K562 (cell line): ENCODE results near the gene TBL2.

Source experiments
- BCOR ChIP-seq: fragments of 450-650 bp; IDR thresholded peaks from 2 replicates; pipeline ENCODE4 v1.6.1; 2016
- CREB1 ChIP-seq, 2 experiments: sonication (generic) in 1 of 2; formaldehyde crosslinking in 1 of 2; IDR thresholded peaks; 2 replicates each; pipeline versions ENCODE4 v1.6.1 to v1.8.0; 2012 to 2022; ENCODE audit warnings: inconsistent platforms in 1 of 2, mild to moderate bottlenecking in 1 of 2, missing genetic modification reagents in 1 of 2, moderate library complexity in 1 of 2
- GABPB2 ChIP-seq: fragments of 250-450 bp; sonication (Bioruptor Pico); conservative IDR thresholded peaks from 2 replicates; pipeline ENCODE4 v1.5.1; 2021; ENCODE audit warnings: mild to moderate bottlenecking
- JUNB ChIP-seq: fragments of 450-650 bp; formaldehyde crosslinking; conservative IDR thresholded peaks from 2 replicates; pipeline ENCODE4 v1.4.0; 2020; ENCODE audit warnings: mild to moderate bottlenecking
- POLR2A ChIP-seq: fragments of 450-650 bp; conservative IDR thresholded peaks from 2 replicates; pipeline ENCODE4 v1.6.1; 2016
- SETDB1 ChIP-seq: IDR thresholded peaks from one replicate; pipeline ENCODE4 v1.6.1; 2012; ENCODE audit warnings: low read length, control low read depth, inconsistent platforms
- TGIF2 ChIP-seq: sonication (generic); formaldehyde crosslinking; IDR thresholded peaks from 2 replicates; pipeline ENCODE4 v1.8.1; 2022; ENCODE audit warnings: mild to moderate bottlenecking, missing genetic modification reagents, moderate library complexity
- ZNF316 ChIP-seq: fragments of 450-650 bp; IDR thresholded peaks from 2 replicates; pipeline ENCODE4 v1.6.1; 2016
- TF ChIP-seq, protein P1 (sequence below): fragments of 250-450 bp; sonication (Bioruptor Pico); IDR thresholded peaks from 2 replicates; pipeline ENCODE4 v1.4.0; 2020; ENCODE audit warnings: mild to moderate bottlenecking
- TF ChIP-seq, protein P2 (sequence below), 3 experiments: IDR thresholded peaks in 2 of 3; conservative IDR thresholded peaks in 1 of 3; 2 replicates each; pipeline ENCODE4 v1.5.1; 2011 to 2012; ENCODE audit warnings: low read length in 3 of 3, mild to moderate bottlenecking in 3 of 3, control low read depth in 2 of 3, improper control_type of control experiment in 1 of 3, inconsistent platforms in 1 of 3, low read depth in 1 of 3, mixed read lengths in 1 of 3, moderate library complexity in 1 of 3; ENCODE audit not compliant: insufficient read depth in 2 of 3
- TF ChIP-seq, protein P3 (sequence below): fragments of 250-450 bp; sonication (Bioruptor Pico); IDR thresholded peaks from 2 replicates; pipeline ENCODE4 v1.4.0; 2020
- TF ChIP-seq, protein P4 (sequence below), 2 experiments: IDR thresholded peaks in 1 of 2; conservative IDR thresholded peaks in 1 of 2; 2 replicates each; pipeline ENCODE4 v1.6.1; 2016; ENCODE audit warnings: low read depth in 2 of 2, mild to moderate bottlenecking in 1 of 2, missing compliant biosample characterization in 1 of 2, missing genetic modification characterization in 1 of 2, moderate library complexity in 1 of 2

DNA sequence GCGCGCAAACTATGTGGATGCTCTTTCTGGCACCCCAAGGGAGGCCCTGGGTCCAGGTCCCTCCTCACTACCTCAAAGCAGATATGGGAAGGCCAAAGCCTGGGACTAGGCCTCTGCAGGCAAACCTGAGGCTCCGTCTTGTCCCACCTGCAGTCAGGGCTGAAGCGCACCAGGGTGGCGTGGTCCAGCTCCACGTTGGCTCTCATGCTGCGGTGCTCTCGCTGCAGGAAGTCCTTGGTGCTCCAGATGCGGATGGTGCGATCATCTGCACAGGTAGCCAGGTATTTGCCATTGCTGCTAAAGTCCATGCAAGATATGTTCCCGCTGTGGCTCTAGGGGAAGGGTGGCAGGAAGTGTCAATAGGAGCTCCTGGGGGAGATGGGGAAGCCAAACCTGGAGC is 4.6 kb downstream of the TBL2 start:
- TF ChIP-seq POLR2A (no peak), GABPB2 (CRISPR knock-in tag) (no peak), CREB1 (IDR thresholded peaks at IDR 0.05) (no peak), CREB1 (CRISPR knock-in tag; IDR thresholded peaks at IDR 0.05) (no peak), SETDB1 (no peak), BCOR (no peak), ZNF316 (no peak), JUNB (CRISPR knock-in tag) (no peak), TGIF2 (CRISPR knock-in tag) (no peak)
- TF ChIP-seq, protein P1, sequence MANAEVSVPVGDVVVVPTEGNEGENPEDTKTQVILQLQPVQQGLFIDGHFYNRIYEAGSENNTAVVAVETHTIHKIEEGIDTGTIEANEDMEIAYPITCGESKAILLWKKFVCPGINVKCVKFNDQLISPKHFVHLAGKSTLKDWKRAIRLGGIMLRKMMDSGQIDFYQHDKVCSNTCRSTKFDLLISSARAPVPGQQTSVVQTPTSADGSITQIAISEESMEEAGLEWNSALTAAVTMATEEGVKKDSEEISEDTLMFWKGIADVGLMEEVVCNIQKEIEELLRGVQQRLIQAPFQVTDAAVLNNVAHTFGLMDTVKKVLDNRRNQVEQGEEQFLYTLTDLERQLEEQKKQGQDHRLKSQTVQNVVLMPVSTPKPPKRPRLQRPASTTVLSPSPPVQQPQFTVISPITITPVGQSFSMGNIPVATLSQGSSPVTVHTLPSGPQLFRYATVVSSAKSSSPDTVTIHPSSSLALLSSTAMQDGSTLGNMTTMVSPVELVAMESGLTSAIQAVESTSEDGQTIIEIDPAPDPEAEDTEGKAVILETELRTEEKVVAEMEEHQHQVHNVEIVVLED (CRISPR knock-in tag) = no peak
- TF ChIP-seq, protein P2, sequence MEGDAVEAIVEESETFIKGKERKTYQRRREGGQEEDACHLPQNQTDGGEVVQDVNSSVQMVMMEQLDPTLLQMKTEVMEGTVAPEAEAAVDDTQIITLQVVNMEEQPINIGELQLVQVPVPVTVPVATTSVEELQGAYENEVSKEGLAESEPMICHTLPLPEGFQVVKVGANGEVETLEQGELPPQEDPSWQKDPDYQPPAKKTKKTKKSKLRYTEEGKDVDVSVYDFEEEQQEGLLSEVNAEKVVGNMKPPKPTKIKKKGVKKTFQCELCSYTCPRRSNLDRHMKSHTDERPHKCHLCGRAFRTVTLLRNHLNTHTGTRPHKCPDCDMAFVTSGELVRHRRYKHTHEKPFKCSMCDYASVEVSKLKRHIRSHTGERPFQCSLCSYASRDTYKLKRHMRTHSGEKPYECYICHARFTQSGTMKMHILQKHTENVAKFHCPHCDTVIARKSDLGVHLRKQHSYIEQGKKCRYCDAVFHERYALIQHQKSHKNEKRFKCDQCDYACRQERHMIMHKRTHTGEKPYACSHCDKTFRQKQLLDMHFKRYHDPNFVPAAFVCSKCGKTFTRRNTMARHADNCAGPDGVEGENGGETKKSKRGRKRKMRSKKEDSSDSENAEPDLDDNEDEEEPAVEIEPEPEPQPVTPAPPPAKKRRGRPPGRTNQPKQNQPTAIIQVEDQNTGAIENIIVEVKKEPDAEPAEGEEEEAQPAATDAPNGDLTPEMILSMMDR (IDR thresholded peaks at IDR 0.05 in 2 of 3, conservative IDR thresholded peaks at IDR 0.05 in 1 of 3; ENCODE audit: insufficient read depth in 2 of 3, low read depth in 1 of 3, low read length in 3 of 3) = no peak
- TF ChIP-seq, protein P3, sequence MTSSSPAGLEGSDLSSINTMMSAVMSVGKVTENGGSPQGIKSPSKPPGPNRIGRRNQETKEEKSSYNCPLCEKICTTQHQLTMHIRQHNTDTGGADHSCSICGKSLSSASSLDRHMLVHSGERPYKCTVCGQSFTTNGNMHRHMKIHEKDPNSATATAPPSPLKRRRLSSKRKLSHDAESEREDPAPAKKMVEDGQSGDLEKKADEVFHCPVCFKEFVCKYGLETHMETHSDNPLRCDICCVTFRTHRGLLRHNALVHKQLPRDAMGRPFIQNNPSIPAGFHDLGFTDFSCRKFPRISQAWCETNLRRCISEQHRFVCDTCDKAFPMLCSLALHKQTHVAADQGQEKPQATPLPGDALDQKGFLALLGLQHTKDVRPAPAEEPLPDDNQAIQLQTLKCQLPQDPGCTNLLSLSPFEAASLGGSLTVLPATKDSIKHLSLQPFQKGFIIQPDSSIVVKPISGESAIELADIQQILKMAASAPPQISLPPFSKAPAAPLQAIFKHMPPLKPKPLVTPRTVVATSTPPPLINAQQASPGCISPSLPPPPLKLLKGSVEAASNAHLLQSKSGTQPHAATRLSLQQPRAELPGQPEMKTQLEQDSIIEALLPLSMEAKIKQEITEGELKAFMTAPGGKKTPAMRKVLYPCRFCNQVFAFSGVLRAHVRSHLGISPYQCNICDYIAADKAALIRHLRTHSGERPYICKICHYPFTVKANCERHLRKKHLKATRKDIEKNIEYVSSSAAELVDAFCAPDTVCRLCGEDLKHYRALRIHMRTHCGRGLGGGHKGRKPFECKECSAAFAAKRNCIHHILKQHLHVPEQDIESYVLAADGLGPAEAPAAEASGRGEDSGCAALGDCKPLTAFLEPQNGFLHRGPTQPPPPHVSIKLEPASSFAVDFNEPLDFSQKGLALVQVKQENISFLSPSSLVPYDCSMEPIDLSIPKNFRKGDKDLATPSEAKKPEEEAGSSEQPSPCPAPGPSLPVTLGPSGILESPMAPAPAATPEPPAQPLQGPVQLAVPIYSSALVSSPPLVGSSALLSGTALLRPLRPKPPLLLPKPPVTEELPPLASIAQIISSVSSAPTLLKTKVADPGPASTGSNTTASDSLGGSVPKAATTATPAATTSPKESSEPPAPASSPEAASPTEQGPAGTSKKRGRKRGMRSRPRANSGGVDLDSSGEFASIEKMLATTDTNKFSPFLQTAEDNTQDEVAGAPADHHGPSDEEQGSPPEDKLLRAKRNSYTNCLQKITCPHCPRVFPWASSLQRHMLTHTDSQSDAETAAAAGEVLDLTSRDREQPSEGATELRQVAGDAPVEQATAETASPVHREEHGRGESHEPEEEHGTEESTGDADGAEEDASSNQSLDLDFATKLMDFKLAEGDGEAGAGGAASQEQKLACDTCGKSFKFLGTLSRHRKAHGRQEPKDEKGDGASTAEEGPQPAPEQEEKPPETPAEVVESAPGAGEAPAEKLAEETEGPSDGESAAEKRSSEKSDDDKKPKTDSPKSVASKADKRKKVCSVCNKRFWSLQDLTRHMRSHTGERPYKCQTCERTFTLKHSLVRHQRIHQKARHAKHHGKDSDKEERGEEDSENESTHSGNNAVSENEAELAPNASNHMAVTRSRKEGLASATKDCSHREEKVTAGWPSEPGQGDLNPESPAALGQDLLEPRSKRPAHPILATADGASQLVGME (CRISPR knock-in tag) = no peak
- TF ChIP-seq, protein P4, sequence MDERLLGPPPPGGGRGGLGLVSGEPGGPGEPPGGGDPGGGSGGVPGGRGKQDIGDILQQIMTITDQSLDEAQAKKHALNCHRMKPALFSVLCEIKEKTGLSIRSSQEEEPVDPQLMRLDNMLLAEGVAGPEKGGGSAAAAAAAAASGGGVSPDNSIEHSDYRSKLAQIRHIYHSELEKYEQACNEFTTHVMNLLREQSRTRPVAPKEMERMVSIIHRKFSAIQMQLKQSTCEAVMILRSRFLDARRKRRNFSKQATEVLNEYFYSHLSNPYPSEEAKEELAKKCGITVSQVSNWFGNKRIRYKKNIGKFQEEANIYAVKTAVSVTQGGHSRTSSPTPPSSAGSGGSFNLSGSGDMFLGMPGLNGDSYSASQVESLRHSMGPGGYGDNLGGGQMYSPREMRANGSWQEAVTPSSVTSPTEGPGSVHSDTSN (CRISPR knock-in tag; IDR thresholded peaks at IDR 0.05; ENCODE audit: low read depth) = no peak
- TF ChIP-seq, protein P4 (tag; conservative IDR thresholded peaks at IDR 0.05; ENCODE audit: low read depth) = no peak
